ENCODE results near the gene GIMAP1.

DNA sequence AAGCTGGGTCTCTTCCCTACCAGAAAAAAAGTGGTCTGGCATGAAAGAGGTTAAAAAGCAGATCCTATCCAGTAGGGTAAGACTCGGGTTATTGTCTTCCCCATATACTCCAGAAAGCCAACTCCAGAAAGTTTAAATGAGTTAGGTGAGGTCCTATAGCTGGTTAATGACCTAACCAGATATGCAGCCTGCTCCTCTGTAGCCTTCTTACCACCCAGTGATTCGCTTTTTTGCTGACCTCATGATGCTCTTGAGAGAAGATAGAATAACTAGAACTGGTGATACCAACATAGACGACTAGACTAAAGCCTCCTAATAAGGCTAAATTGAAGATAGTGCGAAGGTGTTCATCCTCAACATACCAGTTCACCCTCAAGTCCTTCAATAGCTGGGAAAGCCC lies 675 bp upstream of the GIMAP1 start:
- TF ChIP-seq POLR2AphosphoS5 (IDR thresholded peaks at IDR 0.05) (no peak), TAF1 (IDR thresholded peaks at IDR 0.05; ENCODE audit: low read depth) (no peak), EZH2 (IDR thresholded peaks at IDR 0.05; ENCODE audit: borderline replicate concordance, insufficient read depth, low read length, poor library complexity, severe bottlenecking) (no peak), SMC3 (conservative IDR thresholded peaks at IDR 0.05; ENCODE audit: poor library complexity) (no peak), RAD21 (conservative IDR thresholded peaks at IDR 0.05) (no peak)
- TF ChIP-seq, protein P1, sequence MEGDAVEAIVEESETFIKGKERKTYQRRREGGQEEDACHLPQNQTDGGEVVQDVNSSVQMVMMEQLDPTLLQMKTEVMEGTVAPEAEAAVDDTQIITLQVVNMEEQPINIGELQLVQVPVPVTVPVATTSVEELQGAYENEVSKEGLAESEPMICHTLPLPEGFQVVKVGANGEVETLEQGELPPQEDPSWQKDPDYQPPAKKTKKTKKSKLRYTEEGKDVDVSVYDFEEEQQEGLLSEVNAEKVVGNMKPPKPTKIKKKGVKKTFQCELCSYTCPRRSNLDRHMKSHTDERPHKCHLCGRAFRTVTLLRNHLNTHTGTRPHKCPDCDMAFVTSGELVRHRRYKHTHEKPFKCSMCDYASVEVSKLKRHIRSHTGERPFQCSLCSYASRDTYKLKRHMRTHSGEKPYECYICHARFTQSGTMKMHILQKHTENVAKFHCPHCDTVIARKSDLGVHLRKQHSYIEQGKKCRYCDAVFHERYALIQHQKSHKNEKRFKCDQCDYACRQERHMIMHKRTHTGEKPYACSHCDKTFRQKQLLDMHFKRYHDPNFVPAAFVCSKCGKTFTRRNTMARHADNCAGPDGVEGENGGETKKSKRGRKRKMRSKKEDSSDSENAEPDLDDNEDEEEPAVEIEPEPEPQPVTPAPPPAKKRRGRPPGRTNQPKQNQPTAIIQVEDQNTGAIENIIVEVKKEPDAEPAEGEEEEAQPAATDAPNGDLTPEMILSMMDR (IDR thresholded peaks at IDR 0.05; ENCODE audit: poor library complexity, severe bottlenecking), result no peak
- TF ChIP-seq, protein P2, sequence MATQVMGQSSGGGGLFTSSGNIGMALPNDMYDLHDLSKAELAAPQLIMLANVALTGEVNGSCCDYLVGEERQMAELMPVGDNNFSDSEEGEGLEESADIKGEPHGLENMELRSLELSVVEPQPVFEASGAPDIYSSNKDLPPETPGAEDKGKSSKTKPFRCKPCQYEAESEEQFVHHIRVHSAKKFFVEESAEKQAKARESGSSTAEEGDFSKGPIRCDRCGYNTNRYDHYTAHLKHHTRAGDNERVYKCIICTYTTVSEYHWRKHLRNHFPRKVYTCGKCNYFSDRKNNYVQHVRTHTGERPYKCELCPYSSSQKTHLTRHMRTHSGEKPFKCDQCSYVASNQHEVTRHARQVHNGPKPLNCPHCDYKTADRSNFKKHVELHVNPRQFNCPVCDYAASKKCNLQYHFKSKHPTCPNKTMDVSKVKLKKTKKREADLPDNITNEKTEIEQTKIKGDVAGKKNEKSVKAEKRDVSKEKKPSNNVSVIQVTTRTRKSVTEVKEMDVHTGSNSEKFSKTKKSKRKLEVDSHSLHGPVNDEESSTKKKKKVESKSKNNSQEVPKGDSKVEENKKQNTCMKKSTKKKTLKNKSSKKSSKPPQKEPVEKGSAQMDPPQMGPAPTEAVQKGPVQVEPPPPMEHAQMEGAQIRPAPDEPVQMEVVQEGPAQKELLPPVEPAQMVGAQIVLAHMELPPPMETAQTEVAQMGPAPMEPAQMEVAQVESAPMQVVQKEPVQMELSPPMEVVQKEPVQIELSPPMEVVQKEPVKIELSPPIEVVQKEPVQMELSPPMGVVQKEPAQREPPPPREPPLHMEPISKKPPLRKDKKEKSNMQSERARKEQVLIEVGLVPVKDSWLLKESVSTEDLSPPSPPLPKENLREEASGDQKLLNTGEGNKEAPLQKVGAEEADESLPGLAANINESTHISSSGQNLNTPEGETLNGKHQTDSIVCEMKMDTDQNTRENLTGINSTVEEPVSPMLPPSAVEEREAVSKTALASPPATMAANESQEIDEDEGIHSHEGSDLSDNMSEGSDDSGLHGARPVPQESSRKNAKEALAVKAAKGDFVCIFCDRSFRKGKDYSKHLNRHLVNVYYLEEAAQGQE (IDR thresholded peaks at IDR 0.05; ENCODE audit: borderline replicate concordance), result no peak
